ENCODE results near the gene MPV17.

MPV17 gene

GRCh38 chr2:27263287-27264252 lies 59.3 kb downstream of the MPV17 start:
- DNase-seq, result no peak

GRCh38 chr2:27262379-27263286 lies 60.3 kb downstream of the MPV17 start, which contains the start of gene SLC30A3:
Gene SLC30A3 (minus strand): TSS chr2:27263047. CDS start chr2:27262906, 141 bp downstream.
- peak; percentile 58 for DNase-seq

GRCh38 chr2:27261926-27262298 lies 61.0 kb downstream of the MPV17 start:
- DNase-seq, result no peak

- no peak for DNase-seq
These were observed 61.5 kb downstream of the MPV17 start for GRCh38 chr2:27261241-27261925.
